ENCODE results near the gene CCL28.
"Not testable (repeated sequence)": the region's sequence is repeated elsewhere in the genome, so short reads cannot be mapped to it uniquely, and the experiment has no call there.

The CCL28 gene

DNA sequence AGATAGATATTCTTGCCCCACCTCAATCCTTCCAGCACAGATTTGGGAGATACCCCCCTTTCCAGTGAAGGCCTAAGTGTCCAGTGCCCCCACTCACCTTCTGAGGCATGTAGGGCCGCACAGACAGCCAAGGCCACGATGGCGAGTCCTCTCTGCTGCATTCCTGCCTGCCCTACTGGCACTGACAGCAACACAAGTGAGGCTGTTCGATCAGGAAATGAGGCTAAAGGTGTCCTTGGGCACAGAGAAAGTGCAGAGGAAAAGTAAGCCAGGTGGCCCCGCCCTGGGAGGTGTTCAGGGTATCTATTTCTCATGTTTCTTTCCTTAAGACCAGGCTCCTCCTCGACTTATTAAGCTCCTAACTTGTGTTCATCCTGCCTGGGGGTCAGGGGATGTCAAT, at the start of gene CCL28:
Gene CCL28 (minus strand): TSS at position 236 of the 400 bp plus-strand sequence. CDS start 75 bp downstream, at position 161.
- DNase-seq (ENCODE audit: low spot score) = no peak

- no peak for DNase-seq (ENCODE audit: low spot score)
Measured at GRCh38 chr5:43461066-43461465, 48.9 kb upstream of the CCL28 start.

DNA sequence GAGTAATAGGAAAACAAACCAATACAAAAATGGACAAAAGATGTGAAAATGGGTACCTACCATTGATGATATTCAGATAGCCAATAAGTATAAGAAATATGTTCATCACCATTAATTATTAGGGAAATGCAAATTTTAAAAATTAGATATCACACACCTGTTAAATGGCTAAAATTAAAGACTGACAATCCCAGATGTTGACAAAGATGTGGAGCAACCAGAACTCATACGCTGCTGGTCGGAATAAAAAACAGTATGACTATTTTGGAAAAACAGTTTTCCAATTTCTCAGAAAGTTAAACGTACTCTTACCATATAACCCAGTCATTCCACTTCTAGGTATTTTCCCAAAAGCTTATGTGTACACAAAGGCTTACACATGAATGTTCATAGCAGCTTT, 44.4 kb upstream of the CCL28 start:
- no peak for DNase-seq (ENCODE audit: low spot score)

- DNase-seq (ENCODE audit: low spot score) = not testable (repeated sequence)
Measured at GRCh38 chr5:43441575-43441974, 29.4 kb upstream of the CCL28 start.

- no peak for DNase-seq (ENCODE audit: low spot score)
Measured at GRCh38 chr5:43437062-43437660, 25.0 kb upstream of the CCL28 start.

DNA sequence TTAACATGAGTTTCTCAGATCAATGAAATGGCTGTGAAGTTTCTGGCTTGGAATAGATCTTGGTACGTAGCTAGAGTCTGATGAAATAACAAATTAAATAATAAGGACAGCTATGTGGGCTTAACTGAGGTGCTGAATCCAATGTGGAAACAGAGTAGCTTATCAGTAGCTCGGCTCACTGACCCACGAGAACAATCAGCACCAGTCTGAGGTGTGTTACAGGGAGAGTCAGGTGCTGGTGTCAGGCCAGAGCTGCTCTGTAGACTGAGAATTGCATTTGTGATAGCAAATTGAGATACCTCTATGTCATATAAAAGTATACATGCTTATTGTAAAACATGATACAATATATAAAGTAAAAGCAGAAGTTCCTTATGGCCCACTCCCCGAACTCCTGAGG, 21.2 kb upstream of the CCL28 start:
- no peak for DNase-seq (ENCODE audit: low spot score)

DNA sequence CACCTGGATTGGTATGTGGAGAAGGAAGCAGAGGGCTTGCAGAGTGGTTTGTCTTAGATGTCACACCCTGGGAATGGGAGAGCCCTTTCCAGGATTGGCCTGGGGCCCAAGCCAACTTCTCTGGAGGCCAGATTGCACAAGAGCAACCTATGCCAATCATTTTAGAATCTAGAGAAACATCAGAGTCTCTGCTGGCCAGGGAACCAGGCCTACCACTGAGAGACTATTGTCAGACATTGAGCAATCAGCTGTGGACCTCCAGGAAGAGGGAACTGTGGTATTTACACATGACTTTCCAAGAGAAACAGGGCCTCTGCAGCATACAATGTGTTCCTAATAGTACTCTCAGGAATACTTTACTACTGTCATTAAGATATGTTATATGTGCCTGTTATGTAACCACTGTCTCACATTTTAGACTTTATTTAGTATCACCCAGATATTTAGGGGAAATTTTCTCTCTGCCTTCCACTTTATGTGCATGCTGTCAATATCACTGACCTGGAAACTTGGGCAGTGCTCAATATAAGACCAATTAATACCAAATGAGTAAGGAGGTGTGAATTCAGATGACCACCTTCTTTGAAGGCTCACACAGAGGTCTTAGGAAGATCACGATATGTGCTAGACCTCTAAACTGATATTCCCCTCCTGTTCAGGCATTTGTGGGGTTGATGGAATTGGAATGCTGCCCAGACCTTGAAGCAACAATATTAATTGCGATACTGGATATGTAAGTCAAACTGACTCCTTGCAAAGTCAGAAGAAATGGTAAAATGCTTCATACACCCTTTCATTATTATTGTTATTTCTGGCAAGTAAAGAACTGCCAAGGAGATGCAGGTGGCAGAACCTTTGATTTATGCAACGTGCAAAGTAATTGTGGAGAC, 20.5 kb upstream of the CCL28 start:
- peak; percentile 21 for DNase-seq (ENCODE audit: low spot score)

DNA sequence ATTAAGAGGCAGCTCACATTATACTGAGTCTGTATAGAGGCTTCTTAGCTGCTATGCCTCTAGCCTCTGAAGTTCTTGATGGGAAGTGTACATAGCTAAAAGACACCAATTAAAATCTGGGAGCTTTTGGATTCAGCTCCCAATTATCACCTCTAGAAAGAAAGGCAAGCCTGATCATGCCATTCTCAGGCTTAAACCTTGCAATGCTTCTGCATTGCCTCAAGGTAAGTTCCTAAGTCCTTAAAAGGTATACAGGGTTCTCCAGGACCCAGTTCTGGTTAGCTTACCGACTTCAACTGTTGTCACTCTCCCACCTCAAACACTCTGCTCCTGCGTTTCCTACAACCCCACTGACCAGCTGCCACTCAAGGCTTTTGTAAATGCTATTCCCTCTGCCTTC, 17.5 kb upstream of the CCL28 start:
- DNase-seq (ENCODE audit: low spot score) = no peak

DNA sequence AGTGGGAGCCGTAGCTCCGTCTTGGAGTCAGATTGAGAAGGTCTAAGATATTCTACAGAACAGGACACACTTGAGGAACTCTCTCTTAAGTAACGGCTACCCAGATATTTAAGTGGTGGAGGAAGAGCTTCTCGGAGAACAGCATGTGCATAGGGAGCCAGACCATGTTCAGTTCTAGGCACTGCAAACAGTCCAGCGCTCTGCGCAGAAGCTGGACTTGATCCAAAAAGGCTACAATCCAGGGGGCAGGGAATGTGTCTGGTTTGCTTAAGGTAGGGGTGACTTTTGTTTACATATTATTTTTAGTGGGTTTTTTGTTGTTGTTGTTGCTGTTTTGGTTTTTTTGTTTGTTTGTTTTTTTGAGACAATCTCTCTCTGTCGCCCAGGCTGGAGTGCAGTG, 16.8 kb upstream of the CCL28 start:
- no peak for DNase-seq (ENCODE audit: low spot score)

DNA sequence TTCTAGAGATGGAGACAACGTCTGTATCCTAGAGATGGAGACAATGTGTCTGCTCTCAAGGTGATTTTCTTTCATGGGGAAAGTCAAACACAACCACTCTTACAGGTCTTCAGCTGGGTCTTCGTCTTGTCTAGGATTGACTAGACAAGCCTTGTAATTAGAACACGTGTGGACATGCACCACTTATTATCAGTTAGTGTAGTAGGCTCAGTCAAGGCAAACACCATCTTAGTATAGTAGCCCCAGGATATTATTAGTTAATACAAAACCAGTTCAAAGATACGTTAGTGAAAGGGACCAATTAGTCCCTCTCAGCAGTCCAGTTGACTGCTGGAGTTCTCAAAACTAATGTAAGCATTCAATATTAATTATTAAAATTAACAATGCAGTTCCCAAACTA, 15.1 kb upstream of the CCL28 start:
- DNase-seq (ENCODE audit: low spot score) = no peak

DNA sequence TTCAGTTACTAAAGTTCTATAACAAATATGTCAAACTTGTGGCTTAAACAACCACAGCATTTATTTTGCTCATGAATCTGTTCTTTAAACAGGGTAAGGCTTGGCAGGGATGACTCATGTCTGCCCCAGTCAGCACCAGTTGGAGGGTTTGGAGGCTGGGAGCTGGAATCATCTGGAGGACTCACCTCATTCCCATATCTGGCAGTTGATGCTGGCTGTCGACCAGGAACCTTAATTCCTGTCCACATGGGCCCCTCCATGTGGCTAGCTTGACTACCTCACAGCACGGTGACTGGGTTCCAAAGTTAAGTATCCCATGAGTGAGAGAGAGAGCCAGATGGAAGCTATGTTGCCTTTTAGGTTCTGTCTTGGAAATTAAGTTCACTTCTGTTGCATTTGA, 13.8 kb upstream of the CCL28 start:
- peak; percentile 16 for DNase-seq (ENCODE audit: low spot score)

DNA sequence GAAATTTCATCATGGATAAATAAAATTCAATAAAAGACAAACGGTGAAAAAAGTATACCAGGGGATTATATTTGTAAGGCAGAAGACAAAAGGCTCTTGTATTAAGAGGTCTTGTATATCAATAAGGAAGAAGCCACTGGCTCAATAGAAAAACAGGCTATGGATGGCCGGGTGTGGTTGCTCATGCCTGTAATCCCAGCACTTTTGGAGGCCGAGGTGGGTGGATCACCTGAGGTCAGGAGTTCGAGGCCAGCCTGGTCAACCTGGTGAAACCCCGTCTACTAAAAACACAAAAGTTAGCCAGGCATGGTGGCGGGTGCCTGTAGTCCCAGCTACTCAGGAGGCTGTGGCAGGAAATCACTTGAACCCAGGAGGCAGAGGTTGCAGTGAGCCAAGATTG, 10.9 kb upstream of the CCL28 start:
- DNase-seq (ENCODE audit: low spot score) = not testable (repeated sequence)

- DNase-seq (ENCODE audit: low spot score) = peak; percentile 34
Measured at GRCh38 chr5:43422143-43422542, 10.0 kb upstream of the CCL28 start.

DNA sequence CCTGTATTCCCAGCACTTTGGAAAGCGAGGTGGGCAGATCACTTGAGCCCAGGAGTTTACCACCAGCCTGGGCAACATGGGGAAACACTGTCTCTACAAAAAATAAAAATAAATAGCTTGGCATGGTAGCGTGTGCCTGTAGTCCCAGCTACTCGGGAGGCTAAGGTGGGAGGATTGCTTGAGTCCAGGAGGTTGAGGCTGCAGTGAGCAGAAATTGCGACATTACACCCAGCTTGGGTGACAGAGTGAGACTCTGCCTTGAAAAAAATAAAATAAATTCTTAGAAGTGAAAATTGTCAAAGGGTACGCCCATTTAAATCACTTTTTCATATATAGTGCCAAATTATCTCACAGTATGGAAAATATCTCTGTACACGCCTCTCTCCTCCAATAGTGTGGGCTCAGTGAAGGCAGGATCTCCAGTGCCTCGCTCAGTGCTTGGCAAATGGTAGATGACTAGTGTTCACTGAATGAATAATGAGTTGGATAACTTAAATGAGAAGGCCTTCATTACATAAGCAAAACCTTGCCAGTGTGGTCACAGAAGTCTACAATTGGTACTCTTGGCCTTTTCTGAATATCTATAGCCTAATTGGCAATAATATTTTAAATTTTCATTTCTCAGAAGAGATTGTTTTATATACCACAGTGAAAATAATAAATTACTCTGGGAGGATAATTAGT, 9.4 kb upstream of the CCL28 start:
- no peak for DNase-seq (ENCODE audit: low spot score)

DNA sequence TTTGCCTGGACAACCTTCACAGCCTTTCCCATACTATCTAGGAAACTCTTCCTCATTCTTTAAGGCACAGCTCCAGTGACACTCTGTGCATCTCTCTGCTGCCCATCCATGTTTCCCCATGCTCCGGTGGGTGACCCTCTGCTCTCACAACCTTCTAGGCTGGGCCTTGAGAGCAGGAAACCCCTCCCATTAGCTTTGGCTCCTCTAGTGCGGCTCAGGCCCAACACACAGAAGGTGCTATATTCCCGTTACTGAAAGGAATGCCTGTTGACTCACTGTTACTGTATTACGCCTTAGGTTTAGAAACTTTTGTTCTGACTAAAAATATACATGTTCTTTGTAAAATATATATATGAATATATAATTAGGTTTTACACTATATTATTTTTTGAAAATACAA, 8.1 kb upstream of the CCL28 start:
- DNase-seq (ENCODE audit: low spot score) = no peak

- DNase-seq (ENCODE audit: low spot score) = no peak
Measured at GRCh38 chr5:43418561-43418960, 6.4 kb upstream of the CCL28 start.

DNA sequence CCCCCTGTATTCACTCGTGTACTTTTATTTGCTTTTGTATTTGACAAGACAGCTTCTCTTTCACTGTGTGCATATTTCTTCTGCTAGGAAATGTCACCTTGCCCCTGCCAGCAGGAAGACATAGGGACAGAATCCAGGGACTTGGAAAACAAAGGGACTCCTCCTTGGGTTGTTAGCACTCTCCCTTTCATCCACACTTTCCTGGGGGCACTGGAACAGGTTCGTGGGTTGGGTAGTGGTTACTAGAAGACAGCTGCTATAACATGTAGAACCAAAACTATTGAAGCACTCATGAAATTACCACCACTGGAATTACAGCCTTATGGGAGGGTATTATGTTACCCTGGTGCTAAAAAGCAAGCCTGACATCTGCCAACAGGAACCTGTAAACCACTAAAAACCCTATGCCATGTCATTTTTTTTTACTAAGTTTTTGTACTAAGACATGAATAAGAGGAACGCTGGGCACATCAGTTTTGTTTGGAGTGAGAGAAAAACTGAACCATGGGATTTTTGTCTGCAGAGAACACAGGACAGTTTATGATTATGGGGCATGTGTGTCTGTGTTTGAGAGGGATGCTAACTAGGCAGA, 4.7 kb upstream of the CCL28 start:
- no peak for DNase-seq (ENCODE audit: low spot score)

DNA sequence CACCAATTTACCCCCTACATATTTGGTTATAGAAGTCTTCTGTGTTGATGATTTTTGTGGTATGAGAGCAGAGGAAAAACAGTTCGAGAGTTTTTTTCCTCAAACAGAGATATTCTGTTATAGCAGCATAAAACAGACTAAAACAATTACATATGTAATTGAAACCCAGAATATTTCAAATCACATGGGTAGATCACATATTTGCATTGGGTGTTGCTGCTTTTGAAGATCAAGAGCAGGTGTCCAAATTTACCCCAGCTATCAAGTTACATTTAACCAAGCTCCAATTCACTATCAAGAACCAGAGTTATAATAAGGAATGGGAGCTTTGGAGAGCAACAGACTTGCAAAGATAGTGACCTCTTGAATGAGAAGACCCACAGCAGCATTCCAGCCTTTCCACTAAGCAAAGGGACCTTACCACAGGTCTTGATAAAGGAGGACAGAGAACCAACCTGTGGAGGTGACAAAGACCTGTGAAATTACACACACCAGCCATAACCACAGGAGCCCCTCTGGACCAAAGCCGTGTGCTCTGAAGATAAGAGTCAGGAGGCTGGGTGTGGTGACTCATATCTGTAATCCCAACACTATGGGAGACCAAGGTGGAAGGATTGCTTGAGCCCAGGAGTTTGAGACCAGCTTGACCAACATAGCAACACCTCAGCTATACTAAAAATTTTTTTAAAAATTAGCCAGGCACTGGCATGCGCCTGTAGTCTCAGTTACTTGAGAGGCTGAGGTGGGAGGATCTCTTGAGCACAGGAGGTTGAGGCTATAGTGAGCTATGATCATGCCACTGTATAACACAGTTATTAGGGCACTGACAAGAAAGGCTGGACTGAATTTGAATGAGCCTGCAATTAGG, 4.0 kb upstream of the CCL28 start:
- peak; percentile 8 for DNase-seq (ENCODE audit: low spot score)

- DNase-seq (ENCODE audit: low spot score) = no peak
Measured at GRCh38 chr5:43413966-43414365, 1.8 kb upstream of the CCL28 start.

DNA sequence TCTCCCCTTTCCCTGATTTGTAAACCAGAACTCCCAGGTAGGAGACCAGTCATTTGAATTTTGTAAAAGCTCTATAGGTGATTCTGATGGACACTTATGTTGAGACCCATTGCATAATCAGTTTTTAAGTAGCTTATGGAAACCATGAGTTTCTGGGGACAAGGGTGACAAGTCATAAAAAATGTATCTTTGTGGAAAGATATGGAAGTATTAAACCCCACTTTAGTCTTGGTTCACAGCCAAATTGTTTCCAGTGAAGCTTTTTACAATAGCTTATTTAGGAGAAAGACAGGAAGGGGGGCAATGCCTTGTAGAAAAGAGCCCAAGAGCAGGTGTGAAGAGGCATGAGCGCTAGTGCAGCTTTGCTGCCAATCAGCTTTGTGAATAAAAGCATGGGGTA, 453 bp upstream of the CCL28 start:
- no peak for DNase-seq (ENCODE audit: low spot score)

DNA sequence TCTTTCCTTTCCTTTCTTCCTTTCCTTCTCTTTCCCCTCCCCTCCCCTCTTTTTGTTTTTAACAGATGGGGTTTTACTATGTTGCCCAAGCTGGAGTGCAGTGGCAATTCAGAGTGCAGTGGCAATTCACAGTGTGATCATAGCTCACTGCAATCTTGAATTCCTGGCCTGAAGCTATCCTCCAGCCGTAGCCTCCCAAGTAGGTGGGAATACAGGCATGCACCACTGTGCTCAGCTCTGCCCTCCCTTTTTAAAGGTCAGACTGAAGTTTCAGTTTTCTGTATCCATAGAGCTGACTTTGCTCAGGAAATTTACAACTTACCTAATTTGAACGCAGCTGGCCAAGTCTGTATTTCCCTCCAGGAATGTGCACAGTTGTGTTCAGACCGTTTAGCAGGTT, 696 bp downstream of the CCL28 start:
- DNase-seq (ENCODE audit: low spot score) = no peak

DNA sequence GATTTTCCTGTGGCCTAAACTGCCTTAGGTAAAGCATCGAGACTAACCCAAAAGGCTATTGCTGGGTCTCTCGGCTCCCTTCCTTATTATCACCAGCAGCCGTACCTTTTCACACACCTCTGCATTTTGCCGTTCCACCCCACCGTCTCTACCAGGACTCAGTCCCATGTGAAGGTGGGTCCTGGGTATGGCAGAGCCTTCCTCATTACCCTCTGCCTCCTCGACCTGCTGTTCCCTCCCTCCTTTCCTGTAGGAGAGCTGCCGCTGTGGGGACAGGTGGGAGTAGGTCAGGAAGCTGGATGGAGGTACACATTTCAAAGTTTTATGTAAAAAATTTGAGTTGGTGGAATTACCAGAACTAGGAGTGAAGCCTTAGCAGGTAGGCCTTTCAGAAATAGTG, 1.8 kb downstream of the CCL28 start:
- DNase-seq (ENCODE audit: low spot score) = no peak
